OCI-LY1 (cell line): ENCODE results near the gene HOXA9.

Experiments used
- H2AFZ ChIP-seq: fragments of 200-600 bp; sonication (generic), shearing (Covaris generic); 2 replicates; pipeline ENCODE4 v1.6.0; 2014; ENCODE audit warnings: antibody characterized with exemption, mild to moderate bottlenecking, low read length
- H3F3A ChIP-seq: fragments of 200-600 bp; sonication (generic), shearing (Covaris generic); 2 replicates; pipeline ENCODE4 v1.6.0; 2014; ENCODE audit warnings: mild to moderate bottlenecking, antibody characterized with exemption, low read length, moderate library complexity; ENCODE audit not compliant: insufficient read depth
- H3K27ac ChIP-seq: fragments of 200-600 bp; sonication (generic); 2 replicates; pipeline ENCODE4 v1.5.1; 2014; ENCODE audit warnings: low read length, mixed run types, mild to moderate bottlenecking, low read depth; ENCODE audit not compliant: poor library complexity, severe bottlenecking
- H3K27me3 ChIP-seq: fragments of 200-600 bp; sonication (generic); 2 replicates; pipeline ENCODE4 v1.6.0; 2014; ENCODE audit warnings: antibody characterized with exemption, mild to moderate bottlenecking, low read length, moderate library complexity; ENCODE audit not compliant: insufficient read depth
- H3K36me3 ChIP-seq: fragments of 200-600 bp; sonication (generic); 2 replicates; pipeline ENCODE4 v1.6.1; 2014; ENCODE audit warnings: mild to moderate bottlenecking, antibody characterized with exemption, low read length, moderate library complexity, mixed read lengths; ENCODE audit not compliant: insufficient read depth
- H3K4me1 ChIP-seq: fragments of 200-600 bp; sonication (generic); 2 replicates; pipeline ENCODE4 v1.5.1; 2014; ENCODE audit warnings: mild to moderate bottlenecking, low read length, moderate library complexity; ENCODE audit not compliant: insufficient read depth, severe bottlenecking
- H3K4me2 ChIP-seq: fragments of 200-600 bp; sonication (generic), shearing (Covaris generic); 2 replicates; pipeline ENCODE4 v1.6.1; 2014; ENCODE audit warnings: low read length
- H3K4me3 ChIP-seq: fragments of 200-600 bp; sonication (generic); 2 replicates; pipeline ENCODE4 v1.5.1; 2014; ENCODE audit warnings: low read length, low read depth, mild to moderate bottlenecking, mixed read lengths; ENCODE audit not compliant: poor library complexity, severe bottlenecking
- H3K79me2 ChIP-seq: fragments of 200-600 bp; shearing (Covaris generic); 2 replicates; pipeline ENCODE4 v1.6.1; 2016; ENCODE audit warnings: mixed run types, low read length, mixed read lengths; ENCODE audit not compliant: insufficient read depth
- H3K9ac ChIP-seq: fragments of 200-600 bp; sonication (generic), shearing (Covaris generic); 2 replicates; pipeline ENCODE4 v1.6.1; 2014; ENCODE audit warnings: mild to moderate bottlenecking, low read length, mixed read lengths
- H3K9me2 ChIP-seq: fragments of 200-600 bp; sonication (generic), shearing (Covaris generic); 2 replicates; pipeline ENCODE4 v1.6.1; 2014; ENCODE audit warnings: low read depth, mild to moderate bottlenecking, low read length, mixed read lengths
- H3K9me3 ChIP-seq: fragments of 200-600 bp; shearing (Covaris generic); 2 replicates; pipeline ENCODE4 v1.6.1; 2014; ENCODE audit warnings: low read length, mixed read lengths
- H4K20me1 ChIP-seq: fragments of 200-600 bp; sonication (generic), shearing (Covaris generic); 2 replicates; pipeline ENCODE4 v1.6.0; 2016; ENCODE audit warnings: mild to moderate bottlenecking, low read length; ENCODE audit not compliant: insufficient read depth
- CTCF ChIP-seq: fragments of 200-600 bp; sonication (generic), shearing (Covaris generic); IDR thresholded peaks from 2 replicates; pipeline ENCODE4 v1.5.1; 2017; ENCODE audit warnings: mild to moderate bottlenecking, antibody characterized with exemption, low read length, moderate library complexity, mixed read lengths
- EZH2 ChIP-seq: fragments of 200-600 bp; sonication (generic), shearing (Covaris generic); IDR thresholded peaks from 2 replicates; pipeline ENCODE4 v1.8.0; 2017; ENCODE audit warnings: borderline replicate concordance, mixed run types, mild to moderate bottlenecking, antibody characterized with exemption, low read length, moderate library complexity, mixed read lengths

HOXA9 gene

DNA sequence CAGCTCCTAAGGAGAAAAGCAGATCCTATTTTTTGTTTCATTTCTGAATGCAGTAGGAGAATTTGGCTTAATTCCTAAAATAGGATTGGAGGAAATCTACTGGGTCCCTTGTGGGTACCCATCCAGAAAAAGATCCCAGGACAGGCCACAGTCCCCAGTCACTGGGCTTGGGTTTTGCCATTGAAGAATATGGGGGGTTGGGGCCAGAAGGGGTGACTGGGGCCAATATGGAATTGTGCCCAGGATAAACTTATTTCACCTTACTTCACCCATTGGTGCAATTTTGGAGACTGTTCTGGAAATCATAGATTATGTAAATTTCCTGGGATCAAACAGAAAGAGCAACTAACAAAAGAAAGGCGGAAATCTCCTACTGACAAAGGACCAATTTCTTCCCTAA is 26.9 kb downstream of the HOXA9 start:
- Histone ChIP-seq H3K9me2 (no peaks in the 10 kb centered on the region), H3F3A (no peaks in the 10 kb centered on the region), H3K9ac (no peak overlapping the region), H3K4me3 (no peak overlapping the region), H3K27me3 (no peaks in the 10 kb centered on the region), H2AFZ (no peak overlapping the region), H3K4me1 (peaks cover 9% of the 10 kb centered on the region), H3K4me2 (no peak overlapping the region), H3K9me3 (no peaks in the 10 kb centered on the region), H3K36me3 (no peaks in the 10 kb centered on the region), H3K27ac (no peak overlapping the region), H3K79me2 (no peaks in the 10 kb centered on the region), H4K20me1 (no peaks in the 10 kb centered on the region)
- TF ChIP-seq EZH2 (no peak), CTCF (no peak)

GRCh38 chr7:27137640-27138315 is 27.6 kb downstream of the HOXA9 start:
- Histone ChIP-seq H3K27ac (no peak overlapping the region), H3K27me3 (no peaks in the 10 kb centered on the region), H3K4me3 (no peak overlapping the region), H3K4me2 (no peak overlapping the region), H2AFZ (no peak overlapping the region), H3K36me3 (no peaks in the 10 kb centered on the region), H4K20me1 (no peaks in the 10 kb centered on the region), H3K79me2 (no peaks in the 10 kb centered on the region), H3K9me2 (no peaks in the 10 kb centered on the region), H3F3A (no peaks in the 10 kb centered on the region), H3K9ac (no peak overlapping the region), H3K9me3 (no peaks in the 10 kb centered on the region), H3K4me1 (peaks cover 8% of the 10 kb centered on the region)
- TF ChIP-seq CTCF (no peak), EZH2 (no peak)

GRCh38 chr7:27134392-27134791 is 30.9 kb downstream of the HOXA9 start:
- Histone ChIP-seq H3F3A (no peaks in the 10 kb centered on the region), H3K9me3 (no peaks in the 10 kb centered on the region), H3K79me2 (no peaks in the 10 kb centered on the region), H3K4me3 (no peak overlapping the region), H3K27me3 (no peaks in the 10 kb centered on the region), H3K27ac (no peak overlapping the region), H3K4me2 (no peak overlapping the region), H4K20me1 (no peaks in the 10 kb centered on the region), H3K9me2 (no peaks in the 10 kb centered on the region), H2AFZ (no peak overlapping the region), H3K36me3 (no peaks in the 10 kb centered on the region), H3K4me1 (no peaks in the 10 kb centered on the region), H3K9ac (no peak overlapping the region)
- TF ChIP-seq CTCF (no peak), EZH2 (no peak)
